H1 (cell line): Measurements from ENCODE around the gene OAT. TPM values are rescaled to one million over a fixed set of nuclear protein-coding genes. Genes with fewer than 3 reads are reported as not detected.

Experiments
- CTCF ChIA-PET: fragments of 300-600 bp; sonication (Branson Sonifier 250); formaldehyde crosslinking; loops from one replicate; lab custom pipeline; 2021; ENCODE audit not compliant: partially characterized antibody; lab: Charles Lee
- POLR2A ChIA-PET: fragments of 300-600 bp; sonication (Branson Sonifier 250); formaldehyde crosslinking; loops from one replicate; lab custom pipeline; 2021; ENCODE audit warnings: inconsistent platforms; ENCODE audit not compliant: partially characterized antibody; lab: Charles Lee
- DNase-seq, 2 experiments: peaks; one replicate each; pipeline versions ENCODE4 v3.0.0 to v3.0.0-alpha.2; 2010 to 2022; ENCODE audit warnings: low spot score in 2 of 2, low read depth in 1 of 2, mixed read lengths in 1 of 2
- FAIRE-seq: peaks from 2 replicates; lab custom pipeline; 2011; peaks lifted over from hg19 to GRCh38; lab: Jason Lieb, UNC
- H2AFZ ChIP-seq: 2 replicates; pipeline ENCODE4 v1.8.1; 2012; ENCODE audit warnings: low read length, inconsistent platforms
- H2AK5ac ChIP-seq: 2 replicates; pipeline ENCODE4 v1.6.1; 2013; ENCODE audit warnings: low read depth, low read length
- H2BK120ac ChIP-seq: replicated peaks from 2 replicates; pipeline ENCODE3; 2013; ENCODE audit warnings: low read depth, low read length, inconsistent platforms
- H2BK12ac ChIP-seq: 2 replicates; pipeline ENCODE4 v1.6.1; 2013; ENCODE audit warnings: low read depth, low read length
- H2BK15ac ChIP-seq: 2 replicates; pipeline ENCODE4 v1.6.1; 2013; ENCODE audit warnings: low read length
- H2BK20ac ChIP-seq: 2 replicates; pipeline ENCODE4 v1.6.1; 2013; ENCODE audit warnings: low read length
- H2BK5ac ChIP-seq: 2 replicates; pipeline ENCODE4 v1.6.1; 2013; ENCODE audit warnings: low read depth, low read length
- H3K14ac ChIP-seq: 2 replicates; pipeline ENCODE4 v1.6.1; 2013; ENCODE audit warnings: inconsistent platforms; ENCODE audit not compliant: insufficient read length
- H3K18ac ChIP-seq: 2 replicates; pipeline ENCODE4 v1.6.1; 2013; ENCODE audit warnings: low read length; ENCODE audit errors: extremely low read depth
- H3K23ac ChIP-seq: 2 replicates; pipeline ENCODE4 v1.6.1; 2013; ENCODE audit warnings: inconsistent platforms; ENCODE audit not compliant: insufficient read length
- H3K23me2 ChIP-seq: 2 replicates; pipeline ENCODE4 v1.6.1; 2013; ENCODE audit warnings: low read depth, low read length
- H3K27ac ChIP-seq: 2 replicates; pipeline ENCODE4 v1.6.1; 2011; ENCODE audit warnings: low read depth, low read length, inconsistent platforms
- H3K27me3 ChIP-seq, 4 experiments: replicated peaks in 1 of 4; 1 replicate in 1 of 4; 2 replicates in 3 of 4; pipeline versions ENCODE4 v1.6.1 to v1.8.1; 2011 to 2013; ENCODE audit warnings: low read length in 3 of 4, mild to moderate bottlenecking in 3 of 4, inconsistent platforms in 2 of 4, mixed read lengths in 2 of 4, moderate library complexity in 1 of 4; ENCODE audit not compliant: control insufficient read depth in 3 of 4, insufficient read depth in 3 of 4; ENCODE audit errors: extremely low read depth in 1 of 4
- H3K36me3 ChIP-seq, 4 experiments: 2 replicates each; pipeline versions ENCODE4 v1.6.1 to v1.8.1; 2011 to 2013; ENCODE audit warnings: mild to moderate bottlenecking in 4 of 4, low read length in 3 of 4, moderate library complexity in 2 of 4, control low read depth in 1 of 4, inconsistent platforms in 1 of 4; ENCODE audit not compliant: insufficient read depth in 4 of 4, control insufficient read depth in 2 of 4
- H3K4ac ChIP-seq: replicated peaks from 2 replicates; pipeline ENCODE3; 2013; ENCODE audit warnings: low read length, low read depth, mixed read lengths, inconsistent platforms; ENCODE audit not compliant: insufficient read length
- H3K4me1 ChIP-seq, 4 experiments: replicated peaks in 1 of 4; 1 replicate in 1 of 4; 2 replicates in 3 of 4; pipeline versions ENCODE4 v1.6.1 to v1.8.1; 2011 to 2013; ENCODE audit warnings: low read length in 3 of 4, inconsistent platforms in 2 of 4, mixed read lengths in 1 of 4; ENCODE audit not compliant: insufficient read depth in 4 of 4, control insufficient read depth in 3 of 4
- H3K4me2 ChIP-seq, 2 experiments: 2 replicates each; pipeline versions ENCODE4 v1.6.1 to v1.8.1; 2011 to 2013; ENCODE audit warnings: low read depth in 2 of 2, low read length in 2 of 2, control low read depth in 1 of 2, inconsistent platforms in 1 of 2, mild to moderate bottlenecking in 1 of 2; ENCODE audit not compliant: insufficient read depth in 1 of 2
- H3K4me3 ChIP-seq, 4 experiments: fragments of 200-600, 300-600 bp in 1 of 4; sonication (generic), shearing (Covaris generic), sonication (Bioruptor Twin) in 1 of 4; 2 replicates each; pipeline versions ENCODE4 v1.5.1 to v1.8.1; 2011 to 2016; ENCODE audit warnings: low read length in 4 of 4, low read depth in 3 of 4, control low read depth in 2 of 4, inconsistent platforms in 2 of 4, mild to moderate bottlenecking in 2 of 4, mixed read lengths in 1 of 4, moderate library complexity in 1 of 4; ENCODE audit not compliant: insufficient read depth in 2 of 4; ENCODE audit errors: extremely low read depth in 1 of 4
- H3K56ac ChIP-seq: replicated peaks from 2 replicates; pipeline ENCODE3; 2013; ENCODE audit warnings: low read depth, mild to moderate bottlenecking, mixed read lengths, low read length, inconsistent platforms; ENCODE audit not compliant: insufficient read length
- H3K79me1 ChIP-seq: 2 replicates; pipeline ENCODE4 v1.6.1; 2013; ENCODE audit warnings: low read depth, low read length, control low read depth
- H3K79me2 ChIP-seq, 2 experiments: 2 replicates each; pipeline versions ENCODE4 v1.6.1 to v1.8.1; 2012 to 2013; ENCODE audit warnings: low read length in 2 of 2, mild to moderate bottlenecking in 2 of 2, inconsistent platforms in 1 of 2; ENCODE audit not compliant: insufficient read depth in 2 of 2, control insufficient read depth in 1 of 2
- H3K9ac ChIP-seq, 4 experiments: replicated peaks in 1 of 4; 1 replicate in 1 of 4; 2 replicates in 3 of 4; pipeline versions ENCODE4 v1.6.1 to v1.8.1; 2011 to 2013; ENCODE audit warnings: low read depth in 3 of 4, low read length in 3 of 4, control low read depth in 2 of 4, mild to moderate bottlenecking in 2 of 4, moderate library complexity in 2 of 4, inconsistent platforms in 1 of 4; ENCODE audit errors: extremely low read depth in 1 of 4
- H3K9me3 ChIP-seq, 2 experiments: 2 replicates each; pipeline versions ENCODE4 v1.6.1 to v1.8.1; 2012 to 2013; ENCODE audit warnings: mild to moderate bottlenecking in 2 of 2, moderate library complexity in 2 of 2, control low read depth in 1 of 2, inconsistent platforms in 1 of 2, low read depth in 1 of 2, low read length in 1 of 2, mixed read lengths in 1 of 2; ENCODE audit not compliant: insufficient read depth in 2 of 2
- H4K20me1 ChIP-seq, 2 experiments: replicated peaks in 1 of 2; 2 replicates each; pipeline versions ENCODE3 to v1.8.1; 2011 to 2013; ENCODE audit warnings: inconsistent platforms in 2 of 2, low read length in 2 of 2, mild to moderate bottlenecking in 1 of 2; ENCODE audit not compliant: insufficient read depth in 2 of 2, control insufficient read depth in 1 of 2
- H4K5ac ChIP-seq: 2 replicates; pipeline ENCODE4 v1.6.1; 2013; ENCODE audit warnings: low read length, low read depth, mixed read lengths, inconsistent platforms; ENCODE audit not compliant: insufficient read length
- H4K8ac ChIP-seq: 2 replicates; pipeline ENCODE4 v1.8.0; 2013; ENCODE audit warnings: mild to moderate bottlenecking, moderate library complexity, low read length, inconsistent platforms; ENCODE audit not compliant: insufficient read depth; ENCODE audit errors: extremely low read depth
- H4K91ac ChIP-seq: replicated peaks from 2 replicates; pipeline ENCODE3; 2013; ENCODE audit warnings: low read length, mixed read lengths, inconsistent platforms; ENCODE audit not compliant: insufficient read length
- CREB1 ChIP-seq: IDR thresholded peaks from 2 replicates; pipeline ENCODE4 v1.6.1; 2012; ENCODE audit warnings: inconsistent platforms
- EGR1 ChIP-seq: IDR thresholded peaks from 2 replicates; pipeline ENCODE4 v1.6.1; 2011; ENCODE audit warnings: low read depth, low read length, borderline replicate concordance
- RBBP5 ChIP-seq: IDR thresholded peaks from 2 replicates; pipeline ENCODE4 v1.7.1; 2012; ENCODE audit warnings: low read depth, mild to moderate bottlenecking, inconsistent platforms, low read length, moderate library complexity, borderline replicate concordance
- RFX5 ChIP-seq: IDR thresholded peaks from 2 replicates; pipeline ENCODE4 v1.6.1; 2011; ENCODE audit warnings: low read depth, low read length, improper control_type of control experiment, borderline replicate concordance
- TEAD4 ChIP-seq: IDR thresholded peaks from 2 replicates; pipeline ENCODE4 v1.6.1; 2012; ENCODE audit warnings: low read depth, low read length, inconsistent platforms, mixed read lengths
- WGBS, 2 experiments: shearing (Covaris generic) in 1 of 2; methylation state at CpG; one replicate each; pipeline versions ENCODE4 v1.1.6 to v1.1.7; 2013 to 2015; ENCODE audit warnings: low lambda C conversion rate in 2 of 2, mixed read lengths in 2 of 2, inconsistent platforms in 1 of 2, low coverage in 1 of 2, missing lambda C conversion rate in 1 of 2; ENCODE audit not compliant: insufficient replicate concordance in 2 of 2, insufficient coverage in 1 of 2, insufficient read length in 1 of 2; ENCODE audit errors: extremely low coverage in 1 of 2, missing lambda C conversion rate in 1 of 2; 5-methylcytosine and 5-hydroxymethylcytosine counted together
- polyA plus RNA-seq, 7 experiments: library from polyadenylated mRNA; depleted of rRNA in 3 of 7; stranded (reverse) in 5 of 7; unstranded in 2 of 7; fragments of >200 nt in 5 of 7; fragments of 200-250 nt in 2 of 7; gene quantifications; 1 replicate in 5 of 7; 2 replicates in 1 of 7; 4 replicates in 1 of 7; pipeline versions ENCODE4 v1.2.1 to v1.2.3, GENCODE V29; 2011 to 2013; ENCODE audit warnings: missing spikeins in 2 of 7, mixed read lengths in 2 of 7
- total RNA-seq: library from RNA; stranded (reverse); fragmentation: NEBNext Ultra II Directional; extraction: Animal tissue kit (Norgen Biotek cat#: 25700); gene quantifications from 2 replicates; pipeline ENCODE4 v1.2.1, GENCODE V29; 2021

Gene OAT
- total and polyA plus RNA-seq, 2 of the 8 experiments (the other 6 are each of a cell fraction or from before 2014, with no cell fraction given) = 67.8 to 121 TPM

- H3K4me1 ChIP-seq = no peaks in the 10 kb centered on the region
- no peak overlapping the region for H3K9ac ChIP-seq
- no peaks in the 10 kb centered on the region for H3K79me1 ChIP-seq
- H3K14ac ChIP-seq = no peak overlapping the region
- no peak overlapping the region for H2BK20ac ChIP-seq
- no peaks in the 10 kb centered on the region for H3K23me2 ChIP-seq
- no peak overlapping the region for H4K5ac ChIP-seq
- no peaks in the 10 kb centered on the region; a peak in 1 of 7 replicates for H3K27me3 ChIP-seq
- H2BK12ac ChIP-seq = no peak overlapping the region
- H2AFZ ChIP-seq = no peak overlapping the region
- H2BK15ac ChIP-seq = no peak overlapping the region
- FAIRE-seq (no peak), DNase-seq (no peak)
- no peak overlapping the region for H3K56ac ChIP-seq
- H2AK5ac ChIP-seq = no peak overlapping the region
- TF ChIP-seq RFX5 (no peak), EGR1 (no peak), RBBP5 (no peak), TEAD4 (no peak), CREB1 (no peak)
- no peak overlapping the region for H3K4me2 ChIP-seq
- no peak overlapping the region for H3K4me3 ChIP-seq
- H4K91ac ChIP-seq = no peak overlapping the region
- WGBS, 2 experiments = 96% methylated on average over 17 of the region's 18 CpGs; no CpG with 5 or more reads in 1 of the 2 experiments
- no peak overlapping the region for H3K23ac ChIP-seq
- no peaks in the 10 kb centered on the region for H4K20me1 ChIP-seq
- no peak overlapping the region for H3K18ac ChIP-seq
- ChIA-PET POLR2A (no interaction called here), CTCF (interaction anchor here (3.5 kb wide), 1 partner anchor 372 kb away, joined by 18 read pairs; no protein-coding TSS in a partner anchor)
- H3K36me3 ChIP-seq = no peaks in the 10 kb centered on the region
- H3K9me3 ChIP-seq = no peaks in the 10 kb centered on the region
- no peak overlapping the region for H2BK5ac ChIP-seq
- no peak overlapping the region for H4K8ac ChIP-seq
- H2BK120ac ChIP-seq = no peak overlapping the region
- no peaks in the 10 kb centered on the region for H3K79me2 ChIP-seq
- H3K4ac ChIP-seq = no peak overlapping the region
- no peak overlapping the region for H3K27ac ChIP-seq
These were observed 50.8 kb downstream of the OAT start for GRCh38 chr10:124367936-124368335.
